K562 (cell line): ENCODE data around the gene PRR35. TPM values are rescaled to one million over a fixed set of nuclear protein-coding genes. Genes with fewer than 3 reads are reported as not detected.

Source experiments
- ARID1B ChIP-seq: fragments of 450-650 bp; IDR thresholded peaks from 2 replicates; pipeline ENCODE4 v1.6.1; 2016; ENCODE audit warnings: antibody characterized with exemption, mild to moderate bottlenecking, inconsistent platforms
- CBX3 ChIP-seq, 2 experiments: IDR thresholded peaks; 1 replicate in 1 of 2; 2 replicates in 1 of 2; pipeline ENCODE4 v1.6.1; 2012; ENCODE audit warnings: inconsistent platforms in 2 of 2, low read length in 2 of 2, borderline replicate concordance in 1 of 2, control low read depth in 1 of 2
- DNMT1 ChIP-seq: fragments of 450-650 bp; IDR thresholded peaks from 2 replicates; pipeline ENCODE4 v1.6.1; 2016; ENCODE audit warnings: antibody characterized with exemption, mild to moderate bottlenecking
- ETS1 ChIP-seq: conservative IDR thresholded peaks from 2 replicates; pipeline ENCODE4 v1.6.1; 2011; ENCODE audit warnings: low read depth, mild to moderate bottlenecking, low read length; ENCODE audit not compliant: control insufficient read depth
- HDAC2 ChIP-seq: fragments of 450-650 bp; IDR thresholded peaks from 2 replicates; pipeline ENCODE4 v1.6.1; 2016; ENCODE audit warnings: mild to moderate bottlenecking
- HMGXB4 ChIP-seq: sonication (generic); formaldehyde crosslinking; IDR thresholded peaks from 2 replicates; pipeline ENCODE4 v1.8.1; 2023; ENCODE audit warnings: mild to moderate bottlenecking, missing genetic modification reagents
- IFI16 ChIP-seq: fragments of 250-450 bp; sonication (Bioruptor Pico); IDR thresholded peaks from 2 replicates; pipeline ENCODE4 v2.1.2; 2022; ENCODE audit warnings: mild to moderate bottlenecking, inconsistent platforms
- MECOM ChIP-seq: fragments of 250-450 bp; sonication (Bioruptor Pico); IDR thresholded peaks from 2 replicates; pipeline ENCODE4 v1.8.0; 2022; ENCODE audit warnings: inconsistent platforms
- MTF1 ChIP-seq: fragments of 250-450 bp; sonication (Bioruptor Pico); IDR thresholded peaks from 2 replicates; pipeline ENCODE4 v1.9.0; 2021; ENCODE audit warnings: moderate library complexity, mild to moderate bottlenecking, inconsistent platforms, borderline replicate concordance
- NEUROD1 ChIP-seq: fragments of 150-350 bp; IDR thresholded peaks from 2 replicates; pipeline ENCODE4 v1.6.1; 2014; ENCODE audit warnings: borderline replicate concordance, low read length, low read depth; ENCODE audit not compliant: partially characterized antibody
- PML ChIP-seq: IDR thresholded peaks from 2 replicates; pipeline ENCODE4 v1.6.1; 2012; ENCODE audit warnings: low read length, inconsistent platforms
- POLR2G ChIP-seq: fragments of 200-400 bp; formaldehyde crosslinking; IDR thresholded peaks from 2 replicates; pipeline ENCODE4 v1.6.1; 2017; ENCODE audit warnings: low read depth, mild to moderate bottlenecking, antibody characterized with exemption, low read length, moderate library complexity
- RFX5 ChIP-seq: IDR thresholded peaks from 2 replicates; pipeline ENCODE4 v1.6.1; 2011; ENCODE audit warnings: low read depth, mild to moderate bottlenecking, improper control_type of control experiment, low read length
- SMAD4 ChIP-seq: fragments of 250-450 bp; sonication (Bioruptor Pico); conservative IDR thresholded peaks from 2 replicates; pipeline ENCODE4 v1.8.0; 2021; ENCODE audit warnings: inconsistent platforms, mild to moderate bottlenecking, moderate library complexity
- SOX6 ChIP-seq: fragments of 450-650 bp; IDR thresholded peaks from 2 replicates; pipeline ENCODE4 v1.6.1; 2014; ENCODE audit warnings: mild to moderate bottlenecking
- WHSC1 ChIP-seq: IDR thresholded peaks from one replicate; pipeline ENCODE4 v1.6.1; 2012; ENCODE audit warnings: low read length, control low read depth, inconsistent platforms
- ZBTB1 ChIP-seq: sonication (generic); formaldehyde crosslinking; IDR thresholded peaks from 2 replicates; pipeline ENCODE4 v1.8.1; 2023; ENCODE audit warnings: missing genetic modification reagents, low read depth, mild to moderate bottlenecking, borderline replicate concordance
- ZFPM2 ChIP-seq: fragments of 250-450 bp; sonication (Bioruptor Pico); IDR thresholded peaks from 2 replicates; pipeline ENCODE4 v1.5.1; 2022; ENCODE audit warnings: mild to moderate bottlenecking
- ZNF121 ChIP-seq: sonication (generic); formaldehyde crosslinking; conservative IDR thresholded peaks from 2 replicates; pipeline ENCODE4 v1.8.0; 2022; ENCODE audit warnings: missing genetic modification reagents
- ZNF212 ChIP-seq: fragments of 450-650 bp; formaldehyde crosslinking; IDR thresholded peaks from 2 replicates; pipeline ENCODE4 v1.4.0; 2020; ENCODE audit warnings: mild to moderate bottlenecking
- ZNF24 ChIP-seq: fragments of 450-650 bp; IDR thresholded peaks from 2 replicates; pipeline ENCODE4 v1.6.1; 2016
- ZNF253 ChIP-seq: fragments of 250-450 bp; sonication (Bioruptor Pico); conservative IDR thresholded peaks from 2 replicates; pipeline ENCODE4 v1.6.1; 2021; ENCODE audit warnings: mild to moderate bottlenecking
- ZNF280B ChIP-seq: fragments of 250-450 bp; sonication (Bioruptor Pico); IDR thresholded peaks from 2 replicates; pipeline ENCODE4 v1.5.1; 2021; ENCODE audit warnings: mild to moderate bottlenecking
- ZNF316 ChIP-seq: fragments of 450-650 bp; IDR thresholded peaks from 2 replicates; pipeline ENCODE4 v1.6.1; 2016
- ZNF395 ChIP-seq: fragments of 200-800 bp; sonication (Bioruptor generic); IDR thresholded peaks from 2 replicates; pipeline ENCODE4 v1.6.1; 2017; ENCODE audit warnings: missing genetic modification characterization, missing compliant biosample characterization
- ZNF77 ChIP-seq: fragments of 250-450 bp; sonication (Bioruptor Pico); IDR thresholded peaks from 2 replicates; pipeline ENCODE4 v1.5.0; 2020
- polyA plus RNA-seq, 8 experiments: library from polyadenylated mRNA; depleted of rRNA in 4 of 8; stranded (reverse) in 5 of 8; unstranded in 3 of 8; fragments of >200 nt; fragmentation: Nextera tagmentation in 2 of 8; fragmentation: Illumina TruSeq in 1 of 8; extraction: Ambion mirVana in 2 of 8; extraction: Trizol in 1 of 8; gene quantifications; 2 replicates each; pipeline versions ENCODE4 v1.2.1 to v1.2.3, GENCODE V29; 2011 to 2014; ENCODE audit warnings: inconsistent platforms in 1 of 8, missing spikeins in 1 of 8
- total RNA-seq, 7 experiments: library from RNA; depleted of rRNA in 6 of 7; stranded (reverse); fragments of >200 nt in 6 of 7; fragmentation: Illumina TruSeq in 2 of 7; extraction: Trizol in 2 of 7; gene quantifications; 2 replicates each; pipeline versions ENCODE4 v1.2.1 to v1.2.3, GENCODE V29; 2011 to 2021; ENCODE audit warnings: low replicate concordance in 1 of 7

Gene PRR35
- total and polyA plus RNA-seq, 9 of the 15 experiments (the other 6 are each of a cell fraction or from before 2014, with no cell fraction given): 0.17 to 0.45 (median 0.21) TPM; not detected in 5

- TF ChIP-seq ZBTB1 (CRISPR knock-in tag): no peak; the same call in 1 of the 2 replicates
- no peak for TF ChIP-seq ZNF280B (CRISPR knock-in tag)
- no peak for TF ChIP-seq IFI16
- peak; percentile 23; the same call in 1 of the 2 replicates for TF ChIP-seq ETS1
- peak; percentile 55 for TF ChIP-seq SMAD4 (CRISPR knock-in tag)
- no peak for TF ChIP-seq ARID1B
- no peak for TF ChIP-seq MECOM (CRISPR knock-in tag)
- no peak for TF ChIP-seq ZFPM2
- TF ChIP-seq WHSC1: no peak
- no peak for TF ChIP-seq RFX5
- no peak for TF ChIP-seq ZNF212 (CRISPR knock-in tag)
- TF ChIP-seq ZNF121 (CRISPR knock-in tag): no peak
- TF ChIP-seq DNMT1: no peak
- TF ChIP-seq NEUROD1: no peak
- TF ChIP-seq MTF1: no peak
- no peak for TF ChIP-seq ZNF77 (CRISPR knock-in tag)
- TF ChIP-seq CBX3 (IDR thresholded peaks at IDR 0.05; ENCODE audit: borderline replicate concordance in 1 of 2, low read length in 2 of 2): no peak
- TF ChIP-seq ZNF316: no peak
- no peak for TF ChIP-seq ZNF395 (CRISPR knock-in tag)
- TF ChIP-seq POLR2G: peak; percentile 43; the same call in 1 of the 2 replicates
- TF ChIP-seq ZNF24: no peak
- TF ChIP-seq ZNF253 (CRISPR knock-in tag): no peak
- TF ChIP-seq HDAC2: no peak
- no peak for TF ChIP-seq PML
- TF ChIP-seq HMGXB4 (CRISPR knock-in tag): peak; percentile 54; the same call in 1 of the 2 replicates
- no peak for TF ChIP-seq SOX6
Observed at GRCh38 chr16:590188-590814, 30.1 kb downstream of the PRR35 start (continued).
